K562 (cell line): ENCODE data around the gene MTTP. TPM values are rescaled to one million over a fixed set of nuclear protein-coding genes. Genes with fewer than 3 reads are reported as not detected.

ENCODE experiments used
- ADNP ChIP-seq: fragments of 200-800 bp; sonication (Bioruptor generic); IDR thresholded peaks from 2 replicates; pipeline ENCODE4 v1.6.1; 2016; ENCODE audit warnings: missing genetic modification characterization, missing compliant biosample characterization
- ARHGAP35 ChIP-seq: fragments of 450-650 bp; IDR thresholded peaks from 2 replicates; pipeline ENCODE4 v1.6.1; 2018; ENCODE audit not compliant: partially characterized antibody
- BRD4 ChIP-seq: fragments of 200-600 bp; sonication (generic); IDR thresholded peaks from 2 replicates; pipeline ENCODE4 v1.6.1; 2017; ENCODE audit warnings: inconsistent platforms
- ELF4 ChIP-seq: fragments of 450-650 bp; formaldehyde crosslinking; IDR thresholded peaks from 2 replicates; pipeline ENCODE4 v1.4.0; 2022; ENCODE audit warnings: missing genetic modification characterization
- EP400 ChIP-seq: fragments of 450-650 bp; IDR thresholded peaks from 2 replicates; pipeline ENCODE4 v1.6.1; 2017; ENCODE audit warnings: antibody characterized with exemption, mild to moderate bottlenecking, moderate library complexity
- GTF2F1 ChIP-seq: IDR thresholded peaks from 2 replicates; pipeline ENCODE4 v1.6.1; 2011; ENCODE audit warnings: low read depth, low read length, improper control_type of control experiment
- HMGN3 ChIP-seq: IDR thresholded peaks from 2 replicates; pipeline ENCODE4 v1.6.1; 2011; ENCODE audit warnings: borderline replicate concordance, low read depth, mild to moderate bottlenecking, mixed read lengths, low read length; ENCODE audit not compliant: insufficient read length; ENCODE audit errors: extremely low read depth
- HNRNPK ChIP-seq: fragments of 200-400 bp; formaldehyde crosslinking; IDR thresholded peaks from one replicate; pipeline ENCODE4 v1.6.1; 2018; ENCODE audit warnings: mild to moderate bottlenecking, low read depth, low read length; ENCODE audit not compliant: poor library complexity, severe bottlenecking
- KAT7 ChIP-seq: sonication (generic); formaldehyde crosslinking; IDR thresholded peaks from 2 replicates; pipeline ENCODE4 v1.8.0; 2022; ENCODE audit warnings: missing genetic modification reagents, mild to moderate bottlenecking, borderline replicate concordance
- MEIS2 ChIP-seq: fragments of 450-650 bp; IDR thresholded peaks from 2 replicates; pipeline ENCODE4 v1.6.1; 2014; ENCODE audit warnings: mild to moderate bottlenecking; ENCODE audit not compliant: partially characterized antibody
- MTF1 ChIP-seq: fragments of 250-450 bp; sonication (Bioruptor Pico); IDR thresholded peaks from 2 replicates; pipeline ENCODE4 v1.9.0; 2021; ENCODE audit warnings: moderate library complexity, mild to moderate bottlenecking, inconsistent platforms, borderline replicate concordance
- MXI1 ChIP-seq: IDR thresholded peaks from 2 replicates; pipeline ENCODE4 v1.6.1; 2011; ENCODE audit warnings: low read depth, mild to moderate bottlenecking, improper control_type of control experiment, low read length
- NCOA1 ChIP-seq: fragments of 450-650 bp; IDR thresholded peaks from 2 replicates; pipeline ENCODE4 v1.6.1; 2016; ENCODE audit warnings: low read depth
- NCOA6 ChIP-seq: fragments of 450-650 bp; IDR thresholded peaks from 2 replicates; pipeline ENCODE4 v1.6.1; 2017; ENCODE audit warnings: mild to moderate bottlenecking
- NCOR1 ChIP-seq: fragments of 450-650 bp; IDR thresholded peaks from 2 replicates; pipeline ENCODE4 v1.6.1; 2016; ENCODE audit warnings: mild to moderate bottlenecking, moderate library complexity
- NFIX ChIP-seq: fragments of 250-450 bp; sonication (Bioruptor Pico); IDR thresholded peaks from 2 replicates; pipeline ENCODE4 v1.4.0; 2020; ENCODE audit warnings: low read depth, mild to moderate bottlenecking, moderate library complexity
- RFX7 ChIP-seq: fragments of 250-450 bp; sonication (Bioruptor Pico); IDR thresholded peaks from 2 replicates; pipeline ENCODE4 v1.5.1; 2021; ENCODE audit warnings: mild to moderate bottlenecking
- RNF2 ChIP-seq: sonication (generic); IDR thresholded peaks from 2 replicates; pipeline ENCODE4 v1.6.1; 2016
- SMAD1 ChIP-seq: fragments of 150-350 bp; IDR thresholded peaks from 2 replicates; pipeline ENCODE4 v1.6.1; 2014; ENCODE audit warnings: low read length, low read depth; ENCODE audit not compliant: partially characterized antibody
- SMARCC2 ChIP-seq: fragments of 450-650 bp; IDR thresholded peaks from 2 replicates; pipeline ENCODE4 v1.6.1; 2017; ENCODE audit warnings: antibody characterized with exemption, moderate library complexity, mild to moderate bottlenecking, low read depth
- SREBF1 ChIP-seq: fragments of 150-350 bp; IDR thresholded peaks from 2 replicates; pipeline ENCODE4 v1.6.1; 2014; ENCODE audit warnings: antibody characterized with exemption, low read depth, low read length, borderline replicate concordance
- SRF ChIP-seq, 2 experiments: fragments of 250-450, 450-650 bp in 1 of 2; sonication (Bioruptor Pico) in 1 of 2; sonication (generic) in 1 of 2; formaldehyde crosslinking; IDR thresholded peaks; 2 replicates each; pipeline versions ENCODE4 v1.5.0 to v1.5.1; 2020 to 2022; ENCODE audit warnings: mild to moderate bottlenecking in 1 of 2, missing genetic modification reagents in 1 of 2
- ZNF197 ChIP-seq: fragments of 200-800 bp; sonication (Bioruptor generic); IDR thresholded peaks from 2 replicates; pipeline ENCODE4 v1.6.1; 2016; ENCODE audit warnings: low read depth, missing genetic modification characterization, missing compliant biosample characterization
- ZNF3 ChIP-seq: fragments of 250-450 bp; sonication (Bioruptor Pico); IDR thresholded peaks from 2 replicates; pipeline ENCODE4 v1.5.0; 2021; ENCODE audit warnings: mild to moderate bottlenecking, moderate library complexity
- ZNF707 ChIP-seq: fragments of 250-450 bp; sonication (Bioruptor Pico); conservative IDR thresholded peaks from 2 replicates; pipeline ENCODE4 v1.8.0; 2022; ENCODE audit warnings: inconsistent platforms, mild to moderate bottlenecking, moderate library complexity
- ZNF76 ChIP-seq: fragments of 250-450 bp; sonication (Bioruptor Pico); IDR thresholded peaks from 2 replicates; pipeline ENCODE4 v1.4.0; 2020; ENCODE audit warnings: mild to moderate bottlenecking, moderate library complexity, borderline replicate concordance
- ZNF766 ChIP-seq: fragments of 200-800 bp; sonication (Bioruptor generic); conservative IDR thresholded peaks from 2 replicates; pipeline ENCODE4 v1.6.1; 2016; ENCODE audit warnings: missing genetic modification characterization, missing compliant biosample characterization
- ZNF785 ChIP-seq: fragments of 250-450 bp; sonication (Bioruptor Pico); IDR thresholded peaks from 2 replicates; pipeline ENCODE4 v1.4.0; 2020; ENCODE audit warnings: mild to moderate bottlenecking
- ZNF830 ChIP-seq: fragments of 250-450 bp; sonication (Bioruptor Pico); IDR thresholded peaks from 2 replicates; pipeline ENCODE4 v1.5.0; 2021; ENCODE audit warnings: mild to moderate bottlenecking
- polyA plus RNA-seq, 8 experiments: library from polyadenylated mRNA; depleted of rRNA in 4 of 8; stranded (reverse) in 5 of 8; unstranded in 3 of 8; fragments of >200 nt; fragmentation: Nextera tagmentation in 2 of 8; fragmentation: Illumina TruSeq in 1 of 8; extraction: Ambion mirVana in 2 of 8; extraction: Trizol in 1 of 8; gene quantifications; 2 replicates each; pipeline versions ENCODE4 v1.2.1 to v1.2.3, GENCODE V29; 2011 to 2014; ENCODE audit warnings: inconsistent platforms in 1 of 8, missing spikeins in 1 of 8
- total RNA-seq, 7 experiments: library from RNA; depleted of rRNA in 6 of 7; stranded (reverse); fragments of >200 nt in 6 of 7; fragmentation: Illumina TruSeq in 2 of 7; extraction: Trizol in 2 of 7; gene quantifications; 2 replicates each; pipeline versions ENCODE4 v1.2.1 to v1.2.3, GENCODE V29; 2011 to 2021; ENCODE audit warnings: low replicate concordance in 1 of 7
- TF ChIP-seq, protein P1 (sequence below): fragments of 250-450 bp; sonication (Bioruptor Pico); IDR thresholded peaks from 2 replicates; pipeline ENCODE4 v1.5.0; 2021

The MTTP gene
- total and polyA plus RNA-seq, 9 of the 15 experiments (the other 6 are each of a cell fraction or from before 2014, with no cell fraction given): 0.01 to 0.29 (median 0.04) TPM; not detected in 2

- no peak for TF ChIP-seq ZNF197
- no peak for TF ChIP-seq SREBF1
- TF ChIP-seq MTF1 (CRISPR knock-in tag): no peak
- no peak for TF ChIP-seq ELF4
- TF ChIP-seq NCOA6: peak; percentile 83
- no peak for TF ChIP-seq NFIX (CRISPR knock-in tag)
- no peak for TF ChIP-seq RFX7 (CRISPR knock-in tag)
- TF ChIP-seq RNF2: no peak
- peak; percentile 53 for TF ChIP-seq SMAD1
- no peak for TF ChIP-seq ZNF785 (CRISPR knock-in tag)
- TF ChIP-seq, protein P1, sequence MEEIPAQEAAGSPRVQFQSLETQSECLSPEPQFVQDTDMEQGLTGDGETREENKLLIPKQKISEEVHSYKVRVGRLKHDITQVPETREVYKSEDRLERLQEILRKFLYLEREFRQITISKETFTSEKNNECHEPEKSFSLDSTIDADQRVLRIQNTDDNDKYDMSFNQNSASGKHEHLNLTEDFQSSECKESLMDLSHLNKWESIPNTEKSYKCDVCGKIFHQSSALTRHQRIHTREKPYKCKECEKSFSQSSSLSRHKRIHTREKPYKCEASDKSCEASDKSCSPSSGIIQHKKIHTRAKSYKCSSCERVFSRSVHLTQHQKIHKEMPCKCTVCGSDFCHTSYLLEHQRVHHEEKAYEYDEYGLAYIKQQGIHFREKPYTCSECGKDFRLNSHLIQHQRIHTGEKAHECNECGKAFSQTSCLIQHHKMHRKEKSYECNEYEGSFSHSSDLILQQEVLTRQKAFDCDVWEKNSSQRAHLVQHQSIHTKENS (CRISPR knock-in tag): no peak
- no peak for TF ChIP-seq HNRNPK
- TF ChIP-seq ARHGAP35: no peak
- TF ChIP-seq ZNF830 (CRISPR knock-in tag): no peak
- no peak for TF ChIP-seq HMGN3
- TF ChIP-seq MXI1: peak; percentile 16; the same call in 1 of the 2 replicates
- TF ChIP-seq NCOR1: no peak
- peak; percentile 85 for TF ChIP-seq ZNF766 (CRISPR knock-in tag)
- no peak for TF ChIP-seq SMARCC2
- no peak for TF ChIP-seq KAT7 (CRISPR knock-in tag)
- TF ChIP-seq EP400: peak; percentile 91
- 0 out of 2 replicates have a peak, but pooled peaks have one; percentile 12 for TF ChIP-seq NCOA1
- TF ChIP-seq ADNP (tag): no peak
- TF ChIP-seq ZNF707: no peak
- TF ChIP-seq ZNF3 (CRISPR knock-in tag): no peak
- TF ChIP-seq BRD4: peak; percentile 72; the same call in 1 of the 2 replicates
- TF ChIP-seq MEIS2: peak; percentile 65
- TF ChIP-seq SRF (CRISPR knock-in tag; IDR thresholded peaks at IDR 0.05): peak in 1 of 2 experiments; percentile 42; a peak in 1 of 4 replicates
- TF ChIP-seq ZNF76 (CRISPR knock-in tag): no peak
- TF ChIP-seq GTF2F1: no peak
Observed at GRCh38 chr4:99563310-99564186, 11.1 kb upstream of the MTTP start, which contains the start of gene TRMT10A (continued).
